ENCODE results near the gene ZFP14.

ZFP14 gene

DNA sequence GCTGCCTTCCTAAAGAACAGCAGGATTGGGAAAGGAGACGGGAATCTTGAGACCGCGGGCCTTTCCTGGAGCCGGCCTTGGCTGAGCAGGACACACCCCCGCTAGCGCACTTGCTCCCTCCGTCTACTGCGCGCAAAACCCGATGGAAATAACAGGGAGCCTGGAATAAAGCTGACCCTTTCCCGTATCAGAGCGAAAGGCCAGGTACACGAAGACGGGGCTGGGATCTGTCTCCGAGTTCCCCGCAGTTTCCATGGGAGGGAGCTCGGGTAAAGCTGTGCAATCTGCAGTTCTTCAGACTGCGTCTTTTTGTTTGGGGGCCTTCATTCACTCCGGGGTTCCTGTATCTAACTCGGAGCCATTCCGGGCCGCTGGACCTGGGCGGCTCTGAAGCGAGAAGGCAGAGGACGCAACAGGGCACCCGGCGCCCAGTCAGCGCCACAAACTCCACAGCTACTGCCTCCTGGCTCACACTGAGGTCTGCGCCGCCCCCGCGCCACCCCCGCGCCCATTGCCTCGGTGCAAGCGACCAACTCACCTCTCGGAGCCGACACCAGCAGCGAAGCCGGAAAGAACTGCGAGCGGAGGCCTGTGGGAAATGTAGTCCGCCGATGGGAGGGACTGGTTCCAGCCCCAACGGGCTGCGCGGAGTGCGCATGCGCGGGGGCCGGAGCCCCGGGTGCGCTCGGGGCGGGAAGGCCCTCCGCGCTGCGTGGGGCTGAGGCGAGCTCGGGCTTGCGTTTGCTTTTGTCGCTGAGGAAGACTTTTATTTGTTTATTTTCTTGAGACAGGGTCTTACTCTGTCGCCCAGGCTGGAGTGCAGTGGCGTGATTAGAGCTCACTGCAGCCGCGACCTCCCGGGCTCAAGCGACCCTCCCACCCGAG lies at the start of gene ZFP14:
Gene ZFP14 (minus strand): TSS at position 577 of the 885 bp plus-strand sequence. CDS start 11,309 bp downstream, outside the sequence.
- peak; percentile 91 for DNase-seq (ENCODE audit: low read depth)

DNA sequence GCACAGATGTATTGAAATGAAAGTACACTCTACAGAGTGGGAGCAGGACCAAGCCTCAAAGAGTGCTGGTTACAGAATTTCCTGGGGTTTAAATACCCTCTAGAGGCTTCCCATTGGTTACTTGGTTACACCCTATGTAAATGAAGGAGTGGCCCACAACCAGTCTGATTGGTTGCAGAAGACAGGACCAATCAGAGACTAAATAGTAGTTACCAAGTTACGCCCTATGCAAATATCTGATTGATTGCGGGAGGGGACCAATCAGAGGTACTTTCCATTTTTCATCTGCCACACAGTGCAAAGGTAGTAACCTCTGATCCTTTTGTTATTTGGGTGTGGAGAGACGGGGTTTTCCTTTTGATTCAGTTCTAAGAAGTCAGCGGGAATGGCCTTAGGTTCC lies 44.9 kb upstream of the ZFP14 start:
- no peak for DNase-seq (ENCODE audit: low read depth)

DNA sequence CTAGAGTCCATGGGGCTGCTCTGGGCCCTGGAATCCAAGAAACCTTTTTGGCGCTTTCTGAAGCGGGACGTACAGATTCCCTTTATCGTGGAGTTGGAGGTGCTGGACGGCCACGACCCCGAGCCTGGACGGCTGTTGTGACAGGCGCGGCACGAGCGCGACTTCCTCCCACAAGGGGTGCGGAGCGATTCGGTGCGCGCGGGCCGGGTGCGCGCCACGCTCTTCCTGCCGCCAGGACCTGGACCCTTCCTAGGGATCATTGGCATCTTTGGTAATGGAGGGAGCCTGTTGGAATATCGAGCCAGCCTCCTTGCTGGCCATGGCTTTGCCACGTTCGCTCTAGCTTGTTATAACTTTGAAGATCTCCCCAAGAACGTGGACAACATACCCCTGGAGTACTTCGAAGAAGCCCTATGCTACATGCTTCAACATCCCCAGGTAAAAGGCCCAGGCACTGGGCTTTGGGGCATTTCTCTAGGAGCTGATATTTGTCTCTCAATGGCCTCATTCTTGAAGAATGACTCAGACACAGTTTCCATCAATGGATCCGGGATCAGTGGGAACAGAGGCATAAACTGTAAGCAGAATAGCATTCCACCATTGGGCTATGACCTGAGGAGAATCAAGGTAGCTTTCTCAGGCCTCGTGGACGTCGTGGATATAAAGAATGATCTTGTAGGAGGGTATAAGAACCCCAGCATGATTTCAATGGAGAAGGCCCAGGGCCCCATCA lies 42.9 kb upstream of the ZFP14 start:
- no peak for DNase-seq (ENCODE audit: low read depth)

DNA sequence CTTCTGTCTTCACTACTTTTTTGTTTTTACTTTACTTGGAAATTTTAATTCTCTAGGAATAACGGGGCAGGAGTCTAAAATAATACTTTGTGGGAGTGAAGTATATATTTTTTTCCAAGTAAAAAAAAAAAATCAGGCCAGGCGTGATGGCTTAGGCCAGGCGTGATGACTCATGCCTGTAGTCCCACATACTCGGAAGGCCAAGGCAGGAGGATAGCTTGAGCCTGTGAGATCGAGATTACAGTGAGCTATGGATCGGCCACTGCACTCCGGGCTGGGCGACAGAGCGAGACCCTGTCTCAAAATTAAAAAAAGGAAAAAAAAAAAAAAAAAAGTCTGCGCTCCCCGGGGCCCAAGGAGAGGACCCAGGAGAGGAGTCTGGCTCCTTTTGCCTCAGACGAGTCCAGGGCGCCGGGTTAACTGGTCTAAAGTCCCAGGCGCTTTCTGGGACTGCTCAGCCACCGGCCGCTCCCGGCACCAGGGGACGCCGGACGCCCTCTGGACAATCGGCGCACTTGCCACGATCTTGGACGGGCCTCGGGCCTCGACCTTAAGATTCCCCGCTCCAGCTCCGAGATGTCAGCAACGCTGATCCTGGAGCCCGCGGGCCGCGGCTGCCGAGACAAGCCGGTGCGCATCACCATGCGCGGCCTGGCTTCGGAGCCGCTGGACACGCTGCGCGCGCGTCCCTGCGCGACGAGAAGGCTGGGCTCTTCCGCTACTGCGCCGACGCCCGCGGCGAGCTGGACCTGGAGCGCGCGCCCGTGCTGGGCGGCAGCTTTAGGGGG lies 42.2 kb upstream of the ZFP14 start:
- no peak for DNase-seq (ENCODE audit: low read depth)

DNA sequence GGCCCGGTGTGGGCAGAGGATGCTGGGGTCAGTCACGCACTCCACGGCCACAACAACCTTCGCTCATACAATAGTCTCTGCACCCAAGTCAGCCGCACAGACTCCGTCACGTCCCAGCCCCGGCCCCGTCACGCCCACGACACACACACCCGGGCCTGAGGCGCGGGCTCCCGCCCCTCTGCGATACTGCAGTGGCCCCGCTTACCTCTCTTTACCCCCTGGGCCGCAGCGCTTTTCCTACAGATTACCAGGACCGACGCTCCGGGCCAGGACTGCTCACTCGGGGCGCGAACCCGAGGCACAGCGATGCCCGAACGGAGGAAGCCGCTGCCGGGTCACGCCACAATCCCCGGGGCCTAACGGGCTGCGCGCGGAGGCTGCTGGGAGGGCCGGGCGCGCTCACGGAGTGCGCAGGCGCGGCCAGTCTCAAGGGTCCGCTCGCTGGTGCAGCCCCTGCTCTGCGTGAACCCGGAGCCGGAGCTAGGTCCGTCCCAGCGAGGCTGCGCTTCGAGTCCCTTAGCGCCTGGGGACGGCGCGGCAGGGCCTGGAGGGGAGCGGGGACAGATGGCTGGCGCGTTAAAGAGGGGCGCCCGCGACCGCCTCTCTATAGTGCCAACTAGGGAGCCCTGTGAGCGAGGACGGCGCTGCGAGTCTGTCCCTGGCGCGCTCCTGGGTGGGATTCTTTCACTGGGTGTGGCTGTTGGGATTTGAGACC lies 39.4 kb upstream of the ZFP14 start, which contains the start of gene ZFP82:
Gene ZFP82 (minus strand): TSS at position 358 of the 715 bp plus-strand sequence. CDS start 8,855 bp downstream, outside the sequence.
- DNase-seq (ENCODE audit: low read depth) = peak; percentile 61

DNA sequence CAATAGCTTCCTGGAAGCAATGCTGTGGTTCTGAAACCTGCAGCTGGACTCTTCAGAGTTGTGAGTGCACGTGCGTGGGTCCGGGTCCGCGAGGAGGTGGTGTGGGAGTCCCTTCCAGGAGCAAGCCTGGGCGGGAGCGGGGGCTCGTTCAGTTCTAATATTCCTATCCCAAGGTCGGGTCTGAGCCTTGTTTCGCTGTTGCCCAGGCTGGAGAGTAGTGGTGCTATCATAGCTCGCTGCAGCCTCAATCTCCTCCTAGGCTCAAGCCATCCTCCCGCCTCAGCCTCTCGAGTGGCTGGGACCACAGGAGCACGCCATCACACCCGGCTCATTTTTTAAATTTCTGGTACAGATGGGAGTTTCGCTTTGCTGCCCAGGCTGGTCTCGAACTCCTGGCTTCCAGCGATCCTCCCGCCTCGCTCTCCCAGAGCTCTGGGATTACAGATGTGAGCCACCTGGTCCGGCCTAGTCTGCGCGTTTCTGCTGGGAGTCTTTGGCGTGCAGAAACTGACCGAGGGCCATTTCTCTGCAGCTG lies 38.8 kb upstream of the ZFP14 start:
- DNase-seq (ENCODE audit: low read depth) = no peak

DNA sequence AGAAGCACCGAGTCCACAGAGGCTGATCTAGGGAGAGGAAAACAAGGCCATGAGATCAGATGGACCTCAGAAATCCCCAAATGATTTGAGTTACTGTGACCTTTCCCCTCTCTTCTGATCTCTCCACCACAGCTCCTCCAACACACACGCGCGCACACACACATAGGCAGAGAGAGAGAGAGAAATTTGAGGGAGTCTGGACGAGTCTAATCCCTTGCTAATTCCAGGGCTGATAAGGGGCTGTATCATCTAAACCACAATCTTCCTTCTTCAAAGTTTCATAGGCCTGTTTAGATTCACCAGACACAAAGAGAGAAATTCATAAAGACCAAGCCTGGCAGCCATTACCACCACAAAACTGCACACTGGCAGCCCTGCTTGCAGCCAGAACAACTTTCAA lies 30.8 kb upstream of the ZFP14 start:
- no peak for DNase-seq (ENCODE audit: low read depth)

DNA sequence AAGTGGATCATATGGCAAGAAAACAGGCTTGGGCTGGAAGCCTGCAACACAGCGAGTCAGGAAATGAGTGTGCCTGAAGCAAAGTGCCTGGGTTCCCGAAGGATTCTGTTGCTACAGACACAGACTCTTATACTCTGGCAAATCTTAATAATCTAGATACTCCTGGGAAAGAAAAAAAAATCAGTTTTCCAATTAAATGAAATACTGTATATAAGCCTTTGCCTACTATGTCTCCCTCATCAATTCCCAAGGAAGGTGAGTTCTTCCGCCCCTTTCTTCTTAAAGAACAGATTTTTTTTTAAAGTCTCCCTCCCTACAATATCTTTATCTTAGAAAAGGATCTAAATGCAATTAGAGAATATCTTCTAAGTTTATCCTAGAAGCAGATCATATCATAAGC lies 29.1 kb upstream of the ZFP14 start:
- DNase-seq (ENCODE audit: low read depth) = no peak

DNA sequence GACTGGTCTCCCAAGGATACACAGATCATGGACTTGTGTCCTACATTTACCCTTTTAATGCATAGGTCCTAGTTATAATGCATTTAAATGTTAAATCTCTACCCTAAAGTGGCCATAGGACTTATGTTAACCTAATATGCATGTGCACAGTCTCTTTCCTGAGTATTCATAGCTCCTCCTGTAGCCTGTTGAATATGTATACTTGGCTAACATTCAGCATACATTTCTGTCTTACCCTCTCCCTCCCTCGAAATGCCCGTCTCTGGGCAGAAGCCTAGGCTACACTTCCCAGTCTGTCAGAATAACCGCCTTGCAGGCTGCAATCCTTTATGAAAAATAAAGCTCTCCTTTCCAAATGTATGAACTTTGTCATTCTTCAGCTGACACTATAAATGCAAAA lies 25.5 kb upstream of the ZFP14 start:
- no peak for DNase-seq (ENCODE audit: low read depth)

DNA sequence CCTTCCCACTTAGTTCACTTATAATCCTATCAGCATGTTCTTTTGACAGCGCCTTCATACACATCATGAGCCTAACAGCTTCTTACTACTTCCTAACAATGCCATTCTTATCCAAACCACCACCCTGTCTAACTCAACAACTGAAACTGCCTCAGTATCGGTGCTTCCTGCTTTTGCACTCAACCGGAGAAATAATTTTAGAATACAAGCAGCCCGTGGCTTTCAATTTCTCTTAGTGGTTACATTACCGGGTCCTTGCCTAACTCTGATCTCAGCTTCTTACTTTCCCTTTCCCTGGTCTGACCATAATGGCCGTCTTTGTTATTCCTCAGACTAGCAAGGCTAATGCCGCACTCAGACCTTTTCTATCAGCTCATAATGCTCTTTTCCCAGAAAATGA lies 22.5 kb upstream of the ZFP14 start:
- DNase-seq (ENCODE audit: low read depth) = no peak

DNA sequence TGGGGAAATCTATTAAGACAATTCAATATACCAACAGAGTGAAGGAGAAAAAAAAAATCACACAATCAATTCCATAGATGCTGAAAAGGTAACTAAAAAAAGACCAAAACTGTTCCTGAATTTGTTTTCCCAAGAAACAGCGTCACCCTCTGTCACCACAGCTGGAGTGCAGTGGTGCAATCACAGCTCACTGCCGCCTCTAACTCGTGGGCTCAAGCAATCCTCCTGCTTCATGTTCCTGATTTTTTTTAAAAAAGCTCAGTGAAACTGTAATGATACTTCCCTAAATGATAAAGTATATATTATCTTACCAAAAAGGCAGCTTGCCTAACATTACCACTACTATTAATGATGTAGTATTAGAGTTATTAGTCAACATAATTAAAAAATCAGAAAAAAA lies 19.6 kb upstream of the ZFP14 start:
- DNase-seq (ENCODE audit: low read depth) = no peak

DNA sequence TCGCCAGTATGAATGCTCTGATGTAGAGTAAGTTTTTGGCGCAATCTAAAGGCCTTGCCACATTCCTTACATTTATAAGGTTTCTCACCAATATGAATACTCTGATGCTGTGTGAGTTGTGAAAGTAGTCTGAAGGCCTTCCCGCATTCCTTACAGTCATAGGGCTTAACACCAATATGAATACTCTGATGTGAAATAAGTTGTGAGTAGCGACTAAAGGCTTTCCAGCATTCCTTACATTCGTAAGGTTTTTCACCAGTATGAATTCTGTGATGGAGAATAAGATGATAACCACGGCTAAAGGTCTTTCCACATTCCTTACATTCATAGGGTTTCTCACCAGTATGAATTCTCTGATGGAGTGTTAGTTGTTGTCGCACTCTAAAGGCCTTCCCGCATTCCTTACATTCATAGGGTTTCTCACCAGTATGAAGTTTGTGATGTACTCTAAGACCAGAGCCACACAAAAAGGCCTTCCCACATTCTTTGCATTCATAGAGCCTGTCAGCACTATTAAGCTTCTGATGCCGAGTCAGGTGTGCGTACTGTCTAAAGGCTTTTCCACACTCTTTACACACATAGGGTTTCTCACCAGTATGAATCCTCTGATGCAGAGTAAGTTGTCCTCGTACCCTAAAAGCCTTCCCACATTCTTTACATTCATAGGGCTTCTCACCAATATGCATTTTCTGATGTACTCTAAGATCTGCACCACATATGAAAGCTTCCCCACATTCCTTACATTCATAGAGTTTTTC lies 14.1 kb upstream of the ZFP14 start:
- no peak for DNase-seq (ENCODE audit: low read depth)

DNA sequence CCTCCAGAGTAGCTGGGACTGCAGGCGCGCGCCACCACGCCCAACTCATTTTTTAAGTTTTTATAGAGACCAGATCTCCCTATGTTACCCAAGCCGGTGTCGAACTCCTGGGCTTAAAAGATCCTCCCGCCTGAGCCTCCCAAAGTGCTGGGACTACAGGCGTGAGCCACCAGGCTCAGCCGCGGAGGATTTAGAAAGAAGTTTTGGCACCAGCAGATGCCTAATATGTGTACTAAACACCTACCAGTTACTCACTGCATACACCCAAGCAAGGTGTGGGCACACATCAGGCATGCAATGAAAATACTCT lies 464 bp upstream of the ZFP14 start:
- no peak for DNase-seq (ENCODE audit: low read depth)

DNA sequence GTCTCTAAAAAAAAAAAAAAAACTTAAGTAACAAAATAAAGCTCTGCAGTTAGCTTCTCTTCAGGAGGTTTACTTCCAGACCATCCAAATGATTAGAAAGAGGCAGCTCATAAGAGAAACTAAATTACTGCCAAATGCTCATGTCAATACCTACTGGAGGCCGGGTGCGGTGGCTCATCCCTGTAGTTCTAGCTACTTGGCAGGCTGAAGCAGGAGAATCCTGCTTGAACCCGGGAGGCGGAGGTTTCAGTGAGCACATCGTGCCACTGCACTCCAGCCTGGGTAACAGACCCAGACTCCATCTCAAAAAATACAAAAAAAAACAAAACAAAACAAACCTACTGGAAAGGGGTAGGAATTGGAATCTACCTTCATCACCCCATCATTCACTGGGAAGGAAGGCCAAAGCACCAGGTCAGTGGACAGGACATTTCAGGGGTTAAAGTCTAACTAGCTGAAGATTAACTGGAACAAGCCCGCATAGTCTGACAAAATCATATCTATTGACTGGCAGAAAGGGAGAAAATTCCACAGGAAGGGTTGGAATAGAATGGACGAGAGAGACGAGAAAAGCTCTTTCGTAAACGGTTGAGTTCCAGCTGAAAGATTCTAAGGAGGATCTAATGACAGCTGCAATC lies 1.3 kb downstream of the ZFP14 start:
- no peak for DNase-seq (ENCODE audit: low read depth)

DNA sequence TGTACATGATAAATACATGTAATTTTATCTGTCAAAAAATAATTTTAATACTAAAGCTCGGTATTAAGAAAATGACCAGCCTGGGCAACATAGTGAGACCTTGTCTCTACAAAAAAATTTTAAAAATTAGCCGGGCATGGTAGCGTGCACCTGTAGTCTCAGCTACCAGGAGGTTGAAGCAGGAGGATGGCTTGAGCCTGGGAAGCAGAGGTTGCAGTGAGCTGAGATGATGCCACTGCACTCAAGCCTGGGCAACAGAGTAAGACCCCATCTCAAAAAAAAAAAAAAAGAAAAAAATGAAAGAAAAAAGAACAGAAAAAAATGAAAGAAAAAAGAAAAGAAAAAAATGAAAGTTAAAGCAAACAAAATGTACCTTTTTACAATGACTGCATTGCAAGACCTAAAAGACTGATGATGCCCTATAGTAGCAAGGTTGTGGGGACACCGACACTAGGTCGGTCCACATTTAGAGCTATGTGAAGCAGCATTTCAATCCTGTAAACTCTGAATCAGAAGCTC lies 5.3 kb downstream of the ZFP14 start:
- DNase-seq (ENCODE audit: low read depth) = no peak

DNA sequence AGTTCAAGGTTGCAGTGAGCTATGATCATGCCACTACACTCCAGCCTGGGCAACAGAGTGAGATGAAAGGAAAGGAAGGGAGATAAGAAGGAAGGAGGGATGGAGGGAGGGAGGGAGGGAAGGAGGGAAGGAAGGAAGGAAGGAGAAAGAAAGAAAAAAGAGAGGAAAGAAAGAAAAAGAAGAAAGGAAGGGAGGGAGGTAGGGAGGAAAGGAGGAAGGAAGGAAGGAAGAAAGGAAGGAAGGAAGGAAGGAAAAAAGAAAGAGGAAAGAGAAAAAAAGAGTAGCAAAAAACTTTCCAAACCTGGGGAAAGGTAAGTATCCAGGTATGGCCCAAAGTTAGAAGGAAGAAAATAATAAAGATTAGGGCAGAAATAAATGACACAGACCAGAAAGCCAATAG lies 7.1 kb downstream of the ZFP14 start:
- DNase-seq (ENCODE audit: low read depth) = no peak

DNA sequence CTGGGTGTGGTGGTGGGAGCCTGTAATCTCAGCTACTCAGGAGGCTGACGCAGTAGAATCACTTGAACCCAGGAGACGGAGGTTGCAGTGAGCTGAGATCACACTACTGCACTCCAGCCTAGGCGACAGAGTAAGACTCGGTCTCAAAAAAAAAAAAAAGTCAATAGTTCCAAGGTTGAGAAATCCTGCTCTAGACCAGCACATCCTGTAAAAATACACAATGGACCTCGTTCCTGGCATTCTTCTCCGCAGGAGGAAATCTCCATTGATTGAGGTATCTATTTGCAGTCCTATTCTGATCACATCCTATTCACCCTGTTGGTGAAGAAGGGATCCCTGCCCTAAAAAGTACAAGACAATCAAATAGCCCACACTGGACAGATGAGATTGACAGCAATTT lies 15.2 kb downstream of the ZFP14 start:
- DNase-seq (ENCODE audit: low read depth) = no peak

DNA sequence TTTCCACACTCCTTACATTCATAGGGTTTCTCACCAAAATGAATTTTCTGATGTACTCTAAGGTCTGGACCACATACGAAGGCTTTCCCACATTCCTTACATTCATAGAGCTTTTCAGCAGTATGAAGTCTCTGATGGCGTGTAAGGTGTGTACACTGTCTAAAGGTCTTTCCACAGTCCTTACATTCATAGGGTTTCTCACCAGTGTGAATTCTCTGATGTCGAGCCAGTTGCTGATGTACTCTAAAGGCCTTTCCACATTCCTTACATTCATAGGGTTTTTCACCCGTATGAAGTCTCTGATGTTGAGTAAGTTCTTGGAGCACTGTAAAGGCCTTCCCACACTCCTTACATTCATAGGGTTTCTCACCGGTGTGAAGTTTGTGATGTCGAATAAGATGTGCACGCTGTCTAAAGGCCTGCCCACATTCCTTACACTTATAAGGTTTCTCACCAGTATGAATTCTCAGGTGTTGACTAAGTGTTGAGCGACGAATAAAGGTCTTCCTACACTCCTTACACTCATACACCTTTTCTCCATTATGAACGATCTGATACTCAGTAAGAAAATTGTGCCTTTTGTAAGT lies 38.1 kb downstream of the ZFP14 start:
- no peak for DNase-seq (ENCODE audit: low read depth)

DNA sequence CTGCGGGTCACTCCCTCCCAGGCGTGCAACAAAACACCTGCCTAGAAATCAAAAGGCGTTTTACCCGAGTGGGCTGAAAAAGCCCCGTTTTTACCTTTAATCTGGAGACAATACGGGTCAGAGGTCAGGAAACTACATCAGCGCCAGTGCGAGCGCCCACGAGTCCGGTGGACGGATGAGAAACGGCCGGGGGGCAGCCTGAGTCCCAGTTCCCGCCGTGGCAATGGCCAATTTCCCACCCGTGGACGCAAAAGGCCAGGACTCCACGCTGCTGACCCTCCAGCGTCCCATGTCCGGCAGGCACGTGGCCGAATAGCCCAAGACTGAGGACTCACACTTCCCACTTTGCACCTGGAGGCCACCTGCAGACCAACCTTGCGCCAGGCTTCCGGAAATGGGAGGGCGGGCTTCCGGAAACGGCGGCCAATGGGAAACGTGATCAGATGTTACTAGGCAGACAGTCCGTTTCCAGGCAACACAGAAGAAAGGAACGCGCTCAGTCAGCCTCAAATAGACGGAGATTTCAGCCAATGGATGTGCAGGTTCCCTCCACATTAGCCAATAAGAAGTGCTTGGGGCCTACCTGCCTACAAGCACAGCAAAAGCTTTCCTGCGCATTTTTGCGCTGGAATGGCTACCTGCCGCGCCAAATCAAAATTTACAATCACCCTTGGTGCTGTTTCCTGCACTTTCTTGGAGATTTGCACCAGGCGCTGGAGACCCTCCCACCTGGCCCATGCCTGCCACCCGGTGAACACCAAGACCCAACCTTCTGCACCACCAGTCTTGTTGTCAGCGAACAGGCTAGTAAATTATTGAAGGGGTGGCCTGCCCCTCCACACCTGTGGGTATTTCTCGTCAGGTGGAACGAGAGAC lies 47.4 kb downstream of the ZFP14 start:
- DNase-seq (ENCODE audit: low read depth) = peak; percentile 43
